Psoas muscle (tissue), 8 donors: ENCODE measurements around the gene ATN1. TPM values are rescaled to one million over a fixed set of nuclear protein-coding genes. Genes with fewer than 3 reads are reported as not detected.
A peak's percentile ranks its signal among the peaks of the same experiment; 100 is the strongest.

ENCODE experiments used
- ATAC-seq, 4 donors: fragments of 200-7000 bp; cut with Tn5 transposase; one replicate each; pipeline ENCODE4 v1.9.1; 2020; ENCODE audit warnings: moderate library complexity in 3 of 4, mild to moderate bottlenecking in 2 of 4
- DNase-seq, 2 donors: peaks; one replicate each; pipeline ENCODE4 v3.0.0-alpha.2; 2020
- H3K27ac ChIP-seq: fragments of 200-600 bp; one replicate; pipeline ENCODE4 v1.8.0; 2022
- H3K27me3 ChIP-seq, 3 donors: fragments of 200-600 bp in 1 of 3; one replicate each; pipeline versions ENCODE4 v1.6.1 to v1.8.0; 2013 to 2022; ENCODE audit warnings: low read length in 2 of 3, mild to moderate bottlenecking in 2 of 3, moderate library complexity in 1 of 3; ENCODE audit not compliant: insufficient read depth in 3 of 3
- H3K36me3 ChIP-seq, 2 donors: fragments of 200-600 bp in 1 of 2; one replicate each; pipeline versions ENCODE4 v1.6.1 to v1.8.0; 2013 to 2022; ENCODE audit warnings: low read depth in 1 of 2, mild to moderate bottlenecking in 1 of 2, moderate library complexity in 1 of 2; ENCODE audit not compliant: insufficient read depth in 1 of 2
- H3K4me1 ChIP-seq: fragments of 200-600 bp; one replicate; pipeline ENCODE4 v1.8.0; 2022
- H3K4me3 ChIP-seq: fragments of 200-600 bp; one replicate; pipeline ENCODE4 v1.8.0; 2022; ENCODE audit warnings: mild to moderate bottlenecking
- H3K9me3 ChIP-seq: fragments of 200-600 bp; one replicate; pipeline ENCODE4 v1.8.0; 2022
- CTCF ChIP-seq: fragments of 200-600 bp; IDR thresholded peaks from one replicate; pipeline ENCODE4 v1.8.0; 2022; ENCODE audit warnings: antibody characterized with exemption
- WGBS, 3 donors: extraction: QIAGEN DNeasy Blood & Tissue Kit; methylation state at CpG; one replicate each; pipeline versions ENCODE4 v1.1.6 to v1.1.7; 2013; 5-methylcytosine and 5-hydroxymethylcytosine counted together
- intact Hi-C, 2 donors: fragments of 100-400 bp; cut with DNase I; formaldehyde crosslinking; loops; one replicate each; pipeline versions ENCODE4 v1.11.0 to v1.14.2; 2022
- polyA plus RNA-seq, 3 donors: library from polyadenylated mRNA; stranded (reverse); fragments of 200-250 nt; gene quantifications; one replicate each; pipeline ENCODE4 v1.2.3, GENCODE V29; 2013
- total RNA-seq, 4 donors: library from RNA; stranded (reverse); fragmentation: NEBNext Ultra II Directional in 2 of 4; extraction: Animal tissue kit (Norgen Biotek cat#: 25700) in 2 of 4; gene quantifications; one replicate each; pipeline versions ENCODE4 v1.2.1 to v1.2.4, GENCODE V29; 2021 to 2023
- donor health status: healthy with polysubstance abuse.
- donor health status: DM: no; HTN: no; CAD: no; lungs with moderate emphysema.
- donor health status: Bipolar disorder and iron deficiency.
- donor health status: healthy.
- donor health status: DM: yes; HTN: yes; CAD: no.
- donor health status: DM: no; HTN: no; CAD: no.
- donor health status: DM: no; HTN: no; CAD: no.
- donor health status: DM: yes; HTN: yes; CAD: no.

The ATN1 gene
- total and polyA plus RNA-seq, 7 donors: 24.9 to 55.8 (median 46.0) TPM

GRCh38 chr12:6932766-6933165, 5.0 kb downstream of the ATN1 start:
- H3K27ac ChIP-seq: peak overlapping the region; percentile 66

GRCh38 chr12:6934110-6934509, 6.4 kb downstream of the ATN1 start:
- H3K27me3 ChIP-seq: no peaks in the 10 kb centered on the region
- peaks cover 37% of the 10 kb centered on the region for H3K4me1 ChIP-seq
- DNase-seq (peak in 1 of 2 donors; percentile 65), ATAC-seq (no peak)
- H3K36me3 ChIP-seq: peaks cover 0 to 37% of the 10 kb centered on the region in 2 donors
- H3K27ac ChIP-seq: peak overlapping the region; percentile 66
- no peaks in the 10 kb centered on the region for H3K9me3 ChIP-seq
- WGBS, 3 donors: 37 to 49% (median 47%) methylated on average over 7 to 8 of the region's 8 CpGs
- no peak overlapping the region for H3K4me3 ChIP-seq
- intact Hi-C loops: no loop called here
- TF ChIP-seq CTCF: no peak

More at GRCh38 chr12:6932766-6933165, 5.0 kb downstream of the ATN1 start:
- DNase-seq: no peak
- H3K4me3 ChIP-seq: no peak overlapping the region
- ATAC-seq: no peak
- H3K9me3 ChIP-seq: no peaks in the 10 kb centered on the region
- H3K27me3 ChIP-seq: no peaks in the 10 kb centered on the region
- H3K4me1 ChIP-seq: peaks cover 29% of the 10 kb centered on the region
- TF ChIP-seq CTCF: no peak
- 48 to 65% (median 55%) methylated on average over 1 of the region's 1 CpG for WGBS, 3 donors
- intact Hi-C loops: no loop called here
- peaks cover 0 to 34% of the 10 kb centered on the region in 2 donors for H3K36me3 ChIP-seq

GRCh38 chr12:6935371-6936193, 7.8 kb downstream of the ATN1 start:
- ATAC-seq (no peak), DNase-seq (peak in 1 of 2 donors; percentile 56)
- peaks cover 0 to 50% of the 10 kb centered on the region in 2 donors for H3K36me3 ChIP-seq
- no peak overlapping the region for H3K4me3 ChIP-seq
- H3K4me1 ChIP-seq: peaks cover 32% of the 10 kb centered on the region
- TF ChIP-seq CTCF: no peak
- 53 to 59% (median 58%) methylated on average over 14 of the region's 14 CpGs for WGBS, 3 donors
- intact Hi-C loops: loop anchor here in 1 of 2 donors (5.0 kb wide), 1 partner anchor 68 kb away; the partner anchor contains the start of gene TPI1
- no peaks in the 10 kb centered on the region for H3K9me3 ChIP-seq
- H3K27ac ChIP-seq: peak overlapping the region; percentile 66
- H3K27me3 ChIP-seq: no peaks in the 10 kb centered on the region

GRCh38 chr12:6936194-6936635, 8.5 kb downstream of the ATN1 start:
- Histone ChIP-seq H3K4me3 (no peak overlapping the region), H3K36me3 (peaks cover 0 to 55% of the 10 kb centered on the region in 2 donors), H3K27ac (peak overlapping the region; percentile 93), H3K9me3 (no peaks in the 10 kb centered on the region), H3K4me1 (peaks cover 32% of the 10 kb centered on the region), H3K27me3 (no peaks in the 10 kb centered on the region)
- no peak for DNase-seq
- no peak for ATAC-seq
- 93 to 95% (median 93%) methylated on average over 3 of the region's 3 CpGs for WGBS, 3 donors
- TF ChIP-seq CTCF: no peak
- intact Hi-C loops: loop anchor here in 1 of 2 donors (5.0 kb wide), 1 partner anchor 69 kb away; the partner anchor contains the start of gene TPI1
